Measurements from ENCODE around the gene CSF2RB.

The CSF2RB gene

DNA sequence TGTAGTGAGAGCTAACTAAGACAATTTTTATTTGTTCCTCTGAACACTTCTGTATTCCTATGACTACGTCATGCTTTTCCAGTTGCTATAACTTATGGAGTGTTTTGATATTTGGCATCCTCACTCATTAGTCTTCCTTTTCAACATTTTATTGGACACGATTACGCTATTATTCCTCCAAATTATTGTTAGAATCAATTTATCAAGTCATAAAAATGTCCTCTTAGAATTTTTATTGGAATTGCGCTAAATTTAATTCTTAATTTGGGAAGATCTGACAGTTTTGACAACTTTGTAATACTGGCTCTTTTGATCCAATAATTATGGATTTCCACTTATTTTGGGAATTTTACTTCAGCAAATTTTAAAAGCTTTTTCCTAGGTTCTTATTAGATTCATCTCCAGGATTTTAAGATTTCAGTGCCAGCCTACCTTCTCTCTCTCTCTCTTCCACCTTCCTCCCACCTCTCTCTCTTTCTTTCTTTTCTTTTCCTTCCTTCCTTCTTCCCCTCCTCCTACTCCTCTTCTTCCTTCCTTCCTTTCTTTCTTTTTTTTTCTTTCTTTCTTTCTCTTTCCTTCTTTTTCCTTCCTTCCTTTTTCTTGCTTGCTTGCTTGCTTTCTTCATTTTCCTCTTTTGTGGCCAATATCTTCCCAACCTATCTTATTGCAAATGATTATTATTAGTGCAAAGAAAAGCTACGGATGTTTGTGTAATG lies 55.0 kb downstream of the CSF2RB start:
- TF ChIP-seq, protein P1, sequence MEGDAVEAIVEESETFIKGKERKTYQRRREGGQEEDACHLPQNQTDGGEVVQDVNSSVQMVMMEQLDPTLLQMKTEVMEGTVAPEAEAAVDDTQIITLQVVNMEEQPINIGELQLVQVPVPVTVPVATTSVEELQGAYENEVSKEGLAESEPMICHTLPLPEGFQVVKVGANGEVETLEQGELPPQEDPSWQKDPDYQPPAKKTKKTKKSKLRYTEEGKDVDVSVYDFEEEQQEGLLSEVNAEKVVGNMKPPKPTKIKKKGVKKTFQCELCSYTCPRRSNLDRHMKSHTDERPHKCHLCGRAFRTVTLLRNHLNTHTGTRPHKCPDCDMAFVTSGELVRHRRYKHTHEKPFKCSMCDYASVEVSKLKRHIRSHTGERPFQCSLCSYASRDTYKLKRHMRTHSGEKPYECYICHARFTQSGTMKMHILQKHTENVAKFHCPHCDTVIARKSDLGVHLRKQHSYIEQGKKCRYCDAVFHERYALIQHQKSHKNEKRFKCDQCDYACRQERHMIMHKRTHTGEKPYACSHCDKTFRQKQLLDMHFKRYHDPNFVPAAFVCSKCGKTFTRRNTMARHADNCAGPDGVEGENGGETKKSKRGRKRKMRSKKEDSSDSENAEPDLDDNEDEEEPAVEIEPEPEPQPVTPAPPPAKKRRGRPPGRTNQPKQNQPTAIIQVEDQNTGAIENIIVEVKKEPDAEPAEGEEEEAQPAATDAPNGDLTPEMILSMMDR (IDR thresholded peaks at IDR 0.05), result no peak
- no peaks in the 10 kb centered on the region for H3K36me3 ChIP-seq
- no peaks in the 10 kb centered on the region for H3K4me1 ChIP-seq
- intact Hi-C loops (cut with DNase I; ENCODE audit: low total_unique reads), result no loop called here
- no peak overlapping the region for H3K4me3 ChIP-seq
- DNase-seq, result no peak
- H3K27me3 ChIP-seq, result peaks cover 0 to 5% of the 10 kb centered on the region in 2 donors
- H3K9me3 ChIP-seq, result no peaks in the 10 kb centered on the region
- no peak overlapping the region for H3K27ac ChIP-seq

DNA sequence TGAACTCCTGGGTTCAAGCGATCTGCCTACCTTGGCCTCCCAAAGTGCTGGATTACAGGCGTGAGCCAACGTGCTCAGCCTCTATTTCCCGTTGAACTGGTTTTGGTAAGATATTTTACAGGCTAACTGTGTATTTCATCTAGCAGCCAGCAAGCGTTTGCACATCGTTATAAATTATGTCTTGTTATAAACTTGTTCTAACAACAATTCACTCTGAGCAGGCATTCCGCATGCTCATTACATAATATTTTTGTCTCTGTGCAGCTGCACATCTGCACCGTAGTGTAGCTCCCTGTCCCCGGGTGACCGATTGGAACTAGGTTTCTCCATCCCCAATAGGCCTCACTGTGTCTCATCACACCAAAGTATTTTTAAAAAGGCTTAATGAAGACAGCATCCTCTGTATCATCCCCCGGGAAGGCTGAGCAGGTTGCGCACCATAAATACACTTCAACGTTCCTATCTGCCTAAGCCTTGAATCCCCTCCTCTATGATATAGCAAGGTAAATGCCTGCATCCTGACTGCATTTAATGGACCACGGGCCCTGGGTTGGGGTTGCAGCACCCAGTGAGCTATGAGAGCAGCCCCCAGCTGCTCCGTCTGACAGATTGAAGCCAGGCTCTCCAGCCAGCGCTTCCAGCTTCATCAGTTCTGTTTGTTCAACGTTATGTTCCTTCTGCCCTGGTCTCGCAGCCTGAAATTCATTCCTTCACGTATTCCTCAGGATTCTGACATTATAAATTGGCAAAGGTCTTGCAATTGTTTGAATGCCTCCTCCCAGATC lies 58.1 kb downstream of the CSF2RB start:
- H3K4me3 ChIP-seq, result no peak overlapping the region
- intact Hi-C loops (cut with DNase I; ENCODE audit: low total_unique reads), result loop anchor here (5.0 kb wide), 1 partner anchor 199 kb away; no protein-coding TSS in a partner anchor
- no peak for DNase-seq
- no peaks in the 10 kb centered on the region for H3K4me1 ChIP-seq
- no peaks in the 10 kb centered on the region for H3K36me3 ChIP-seq
- peaks cover 0 to 5% of the 10 kb centered on the region in 2 donors for H3K27me3 ChIP-seq
- no peak overlapping the region for H3K27ac ChIP-seq
- no peaks in the 10 kb centered on the region for H3K9me3 ChIP-seq
- TF ChIP-seq, protein P1 (IDR thresholded peaks at IDR 0.05), result no peak

DNA sequence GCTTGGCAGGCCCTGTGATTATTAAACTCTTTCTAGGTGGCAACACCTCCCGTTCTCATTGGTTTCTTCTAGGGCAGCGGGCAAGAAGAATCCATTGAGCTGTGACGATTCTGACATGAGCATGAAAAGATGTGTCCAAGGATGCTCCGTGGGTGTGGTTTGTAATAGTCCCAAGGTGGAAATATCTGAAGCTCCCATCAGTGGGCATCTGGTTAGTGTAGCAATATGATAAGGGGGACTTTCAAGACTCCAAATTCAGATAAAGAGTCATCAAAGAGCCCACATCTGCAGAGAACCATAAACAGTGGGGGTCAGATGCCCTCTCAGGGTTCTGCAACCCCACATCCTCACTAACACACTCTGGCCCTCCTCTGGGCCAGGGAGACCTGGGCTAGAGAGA lies 63.2 kb downstream of the CSF2RB start:
- Histone ChIP-seq H3K27ac (no peak overlapping the region), H3K36me3 (no peaks in the 10 kb centered on the region), H3K4me3 (no peak overlapping the region), H3K9me3 (no peaks in the 10 kb centered on the region), H3K4me1 (peaks cover 0 to 6% (median 4%) of the 10 kb centered on the region in 4 donors), H3K27me3 (peaks cover 0 to 23% of the 10 kb centered on the region in 2 donors)
- intact Hi-C loops (cut with DNase I; ENCODE audit: low total_unique reads), result loop anchor here (5.0 kb wide), 1 partner anchor 119 kb away; no protein-coding TSS in a partner anchor
- TF ChIP-seq, protein P1 (IDR thresholded peaks at IDR 0.05), result no peak
- no peak for DNase-seq

DNA sequence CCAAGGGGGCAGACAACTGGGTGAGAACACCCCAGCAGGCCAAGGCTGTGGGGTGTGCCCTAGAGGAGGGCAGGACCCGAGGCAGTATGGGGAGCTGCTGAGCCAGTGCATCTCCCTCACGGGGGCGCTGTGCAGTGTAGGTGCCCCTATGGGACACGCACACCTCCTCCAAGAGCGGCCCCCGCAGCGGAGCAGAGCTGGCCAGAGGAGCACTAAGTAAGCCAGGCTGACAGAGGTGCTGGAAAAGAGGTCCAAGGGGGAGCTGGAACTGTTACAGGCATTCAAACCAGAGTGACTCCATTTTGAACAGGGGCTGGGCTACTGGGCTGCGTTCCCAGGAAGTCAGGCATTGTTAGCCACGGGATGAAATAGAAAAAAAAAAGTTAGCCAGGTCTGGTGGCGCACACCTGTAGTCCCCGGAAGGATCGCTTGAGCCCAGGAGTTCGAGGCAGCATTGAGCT lies 64.0 kb downstream of the CSF2RB start:
- H3K36me3 ChIP-seq, result no peaks in the 10 kb centered on the region
- H3K4me3 ChIP-seq, result peak overlapping the region; percentile 42 to 44
- H3K27ac ChIP-seq, result no peak overlapping the region
- DNase-seq, result peak in 1 of 2 donors; percentile 45
- TF ChIP-seq, protein P1 (IDR thresholded peaks at IDR 0.05), result no peak
- intact Hi-C loops (cut with DNase I; ENCODE audit: low total_unique reads), result loop anchor here (5.0 kb wide), 1 partner anchor 120 kb away; no protein-coding TSS in a partner anchor
- peaks cover 0 to 6% (median 4%) of the 10 kb centered on the region in 4 donors for H3K4me1 ChIP-seq
- H3K27me3 ChIP-seq, result peaks cover 0 to 27% of the 10 kb centered on the region in 2 donors
- no peaks in the 10 kb centered on the region for H3K9me3 ChIP-seq

DNA sequence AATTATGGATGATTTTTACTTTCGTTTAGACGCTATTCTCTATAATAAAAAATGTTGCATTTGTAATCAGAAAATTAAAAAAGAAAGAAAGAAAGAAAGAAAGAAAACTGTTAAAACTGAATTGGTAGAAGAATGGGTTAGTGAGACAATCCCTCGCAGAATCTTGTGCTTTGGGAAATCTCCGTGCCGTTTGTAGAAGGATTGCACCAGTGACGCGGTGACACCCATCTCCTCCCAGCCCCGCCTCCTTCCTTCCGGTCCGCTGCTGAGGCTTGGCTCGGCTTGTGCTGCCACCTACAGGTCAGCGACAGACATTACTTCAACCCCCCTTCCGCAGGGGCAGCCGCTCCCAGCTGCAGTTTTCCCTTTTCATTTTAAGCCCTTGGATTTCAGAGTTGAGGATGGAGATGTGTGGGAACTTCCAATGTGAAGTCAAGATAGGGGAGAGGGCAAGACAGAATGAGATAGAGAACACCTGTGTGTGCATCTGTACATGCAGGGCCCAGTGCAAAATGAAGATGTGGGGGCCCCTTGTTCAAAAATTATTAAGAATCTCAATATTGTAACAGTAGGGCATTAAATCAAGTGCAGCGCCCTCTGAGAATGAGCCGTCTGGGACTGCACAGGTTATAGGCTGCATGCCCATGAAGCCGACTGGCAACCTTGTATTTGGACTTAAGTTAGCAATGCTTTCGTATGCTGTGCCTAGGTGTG lies 64.7 kb downstream of the CSF2RB start:
- no peaks in the 10 kb centered on the region for H3K36me3 ChIP-seq
- no peak overlapping the region for H3K27ac ChIP-seq
- peaks cover 0 to 33% of the 10 kb centered on the region in 2 donors for H3K27me3 ChIP-seq
- intact Hi-C loops (cut with DNase I; ENCODE audit: low total_unique reads), result loop anchor here (5.0 kb wide), 1 partner anchor 121 kb away; no protein-coding TSS in a partner anchor
- peaks cover 0 to 6% (median 4%) of the 10 kb centered on the region in 4 donors for H3K4me1 ChIP-seq
- H3K4me3 ChIP-seq, result peak overlapping the region; percentile 42 to 44
- TF ChIP-seq, protein P1 (IDR thresholded peaks at IDR 0.05), result peak; percentile 93 to 94
- DNase-seq, result peak; percentile 90 to 92
- no peaks in the 10 kb centered on the region for H3K9me3 ChIP-seq
